ENCODE results near the gene SP1. TPM values are rescaled to one million over a fixed set of nuclear protein-coding genes. Genes with fewer than 3 reads are reported as not detected.

The SP1 gene
- total and polyA plus RNA-seq, 9 of the 15 experiments (the other 6 are each of a cell fraction or from before 2014, with no cell fraction given): 8.0 to 65.5 (median 41.6) TPM

- TF ChIP-seq HMGXB4 (CRISPR knock-in tag; IDR thresholded peaks at IDR 0.05) (no peak), PCBP2 (IDR thresholded peaks at IDR 0.05; ENCODE audit: low read depth, low read length, poor library complexity, severe bottlenecking) (no peak), E2F6 (IDR thresholded peaks at IDR 0.05; ENCODE audit: borderline replicate concordance in 1 of 2, extremely low read depth in 1 of 2, insufficient read depth in 1 of 2, insufficient read length in 1 of 2, low read depth in 1 of 2, low read length in 1 of 2, poor library complexity in 1 of 2, severe bottlenecking in 1 of 2) (no peak), CBX8 (IDR thresholded peaks at IDR 0.05; ENCODE audit: borderline replicate concordance, extremely low read depth, low read depth, low read length, poor library complexity, severe bottlenecking) (no peak), STAT6 (CRISPR knock-in tag; IDR thresholded peaks at IDR 0.05) (no peak), ZFP1 (CRISPR knock-in tag; IDR thresholded peaks at IDR 0.05) (no peak), PHF21A (IDR thresholded peaks at IDR 0.05; ENCODE audit: borderline replicate concordance, low read depth) (no peak), MITF (IDR thresholded peaks at IDR 0.05) (no peak), CCNT2 (IDR thresholded peaks at IDR 0.05; ENCODE audit: borderline replicate concordance, extremely low read depth, insufficient read length, low read depth, low read length) (no peak)
Measured at GRCh38 chr12:53365245-53365904, 14.6 kb upstream of the SP1 start (continued).
